A549 (cell line): ENCODE data around the gene BLMH.

ENCODE experiments used
- FOSL2 ChIP-seq, 2 experiments: fragments of 450-650 bp in 1 of 2; fragments of >200 bp in 1 of 2; sonication (Bioruptor Twin) in 1 of 2; formaldehyde crosslinking; IDR thresholded peaks; 2 replicates each; pipeline versions ENCODE4 v1.5.0 to v1.6.1; 2016 to 2020; ENCODE audit warnings: mild to moderate bottlenecking in 1 of 2, moderate library complexity in 1 of 2
- KDM1A ChIP-seq: fragments of 200-600 bp; sonication (generic); IDR thresholded peaks from 2 replicates; pipeline ENCODE4 v1.6.1; 2016; ENCODE audit warnings: low read depth, mild to moderate bottlenecking
- PHF8 ChIP-seq: fragments of 200-600 bp; sonication (generic); IDR thresholded peaks from 2 replicates; pipeline ENCODE4 v1.6.1; 2016; ENCODE audit warnings: low read depth, mild to moderate bottlenecking, antibody characterized with exemption, moderate library complexity, borderline replicate concordance
- POLR2A ChIP-seq: IDR thresholded peaks from 2 replicates; pipeline ENCODE4 v1.6.1; 2012; ENCODE audit warnings: mild to moderate bottlenecking, low read length
- SMC3 ChIP-seq: fragments of >200 bp; sonication (Bioruptor Twin); formaldehyde crosslinking; IDR thresholded peaks from 3 replicates; pipeline ENCODE4 v1.6.1; 2018; ENCODE audit warnings: inconsistent platforms
- TF ChIP-seq, protein P1 (sequence below): fragments of >200 bp; sonication (Bioruptor Twin); formaldehyde crosslinking; IDR thresholded peaks from 3 replicates; pipeline ENCODE4 v1.5.1; 2016
- TF ChIP-seq, protein P2 (sequence below): fragments of 200-600 bp; sonication (generic); IDR thresholded peaks from 2 replicates; pipeline ENCODE4 v1.6.1; 2016; ENCODE audit warnings: antibody characterized with exemption, mild to moderate bottlenecking, moderate library complexity

DNA sequence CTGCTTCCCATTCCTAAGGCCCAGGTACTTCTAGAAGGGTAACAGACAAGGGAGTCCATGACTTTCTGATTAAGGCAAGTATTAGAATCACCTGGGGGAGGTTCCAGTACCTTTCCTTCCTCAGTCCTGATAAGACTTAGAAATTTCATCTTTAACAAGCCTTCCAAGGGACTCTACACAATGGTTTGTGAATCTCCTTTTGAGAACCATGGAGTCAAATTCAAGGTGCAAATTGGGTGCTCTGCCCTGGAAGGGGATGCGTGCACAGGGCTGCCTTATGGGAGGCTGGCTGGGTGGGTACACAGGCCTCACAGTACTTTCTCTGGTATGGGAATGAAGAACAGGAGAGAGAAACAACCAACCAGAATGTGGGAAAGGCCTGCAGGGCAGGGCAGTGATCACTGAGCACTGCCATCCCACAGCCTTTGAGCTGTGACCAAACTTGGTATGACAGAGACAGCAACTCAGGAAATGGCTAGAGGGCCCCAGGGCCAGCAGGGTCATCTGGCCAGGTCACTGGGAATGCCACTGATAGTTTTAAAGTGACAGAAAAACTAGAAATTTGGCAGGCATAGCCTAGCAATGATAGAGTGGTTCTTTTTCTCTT is 45.8 kb upstream of the BLMH start:
- TF ChIP-seq, protein P1, sequence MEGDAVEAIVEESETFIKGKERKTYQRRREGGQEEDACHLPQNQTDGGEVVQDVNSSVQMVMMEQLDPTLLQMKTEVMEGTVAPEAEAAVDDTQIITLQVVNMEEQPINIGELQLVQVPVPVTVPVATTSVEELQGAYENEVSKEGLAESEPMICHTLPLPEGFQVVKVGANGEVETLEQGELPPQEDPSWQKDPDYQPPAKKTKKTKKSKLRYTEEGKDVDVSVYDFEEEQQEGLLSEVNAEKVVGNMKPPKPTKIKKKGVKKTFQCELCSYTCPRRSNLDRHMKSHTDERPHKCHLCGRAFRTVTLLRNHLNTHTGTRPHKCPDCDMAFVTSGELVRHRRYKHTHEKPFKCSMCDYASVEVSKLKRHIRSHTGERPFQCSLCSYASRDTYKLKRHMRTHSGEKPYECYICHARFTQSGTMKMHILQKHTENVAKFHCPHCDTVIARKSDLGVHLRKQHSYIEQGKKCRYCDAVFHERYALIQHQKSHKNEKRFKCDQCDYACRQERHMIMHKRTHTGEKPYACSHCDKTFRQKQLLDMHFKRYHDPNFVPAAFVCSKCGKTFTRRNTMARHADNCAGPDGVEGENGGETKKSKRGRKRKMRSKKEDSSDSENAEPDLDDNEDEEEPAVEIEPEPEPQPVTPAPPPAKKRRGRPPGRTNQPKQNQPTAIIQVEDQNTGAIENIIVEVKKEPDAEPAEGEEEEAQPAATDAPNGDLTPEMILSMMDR: no peak
- TF ChIP-seq POLR2A (no peak), PHF8 (no peak), SMC3 (no peak), KDM1A (no peak), FOSL2 (IDR thresholded peaks at IDR 0.05) (no peak), FOSL2 (CRISPR knock-in tag; IDR thresholded peaks at IDR 0.05) (no peak)
- TF ChIP-seq, protein P2, sequence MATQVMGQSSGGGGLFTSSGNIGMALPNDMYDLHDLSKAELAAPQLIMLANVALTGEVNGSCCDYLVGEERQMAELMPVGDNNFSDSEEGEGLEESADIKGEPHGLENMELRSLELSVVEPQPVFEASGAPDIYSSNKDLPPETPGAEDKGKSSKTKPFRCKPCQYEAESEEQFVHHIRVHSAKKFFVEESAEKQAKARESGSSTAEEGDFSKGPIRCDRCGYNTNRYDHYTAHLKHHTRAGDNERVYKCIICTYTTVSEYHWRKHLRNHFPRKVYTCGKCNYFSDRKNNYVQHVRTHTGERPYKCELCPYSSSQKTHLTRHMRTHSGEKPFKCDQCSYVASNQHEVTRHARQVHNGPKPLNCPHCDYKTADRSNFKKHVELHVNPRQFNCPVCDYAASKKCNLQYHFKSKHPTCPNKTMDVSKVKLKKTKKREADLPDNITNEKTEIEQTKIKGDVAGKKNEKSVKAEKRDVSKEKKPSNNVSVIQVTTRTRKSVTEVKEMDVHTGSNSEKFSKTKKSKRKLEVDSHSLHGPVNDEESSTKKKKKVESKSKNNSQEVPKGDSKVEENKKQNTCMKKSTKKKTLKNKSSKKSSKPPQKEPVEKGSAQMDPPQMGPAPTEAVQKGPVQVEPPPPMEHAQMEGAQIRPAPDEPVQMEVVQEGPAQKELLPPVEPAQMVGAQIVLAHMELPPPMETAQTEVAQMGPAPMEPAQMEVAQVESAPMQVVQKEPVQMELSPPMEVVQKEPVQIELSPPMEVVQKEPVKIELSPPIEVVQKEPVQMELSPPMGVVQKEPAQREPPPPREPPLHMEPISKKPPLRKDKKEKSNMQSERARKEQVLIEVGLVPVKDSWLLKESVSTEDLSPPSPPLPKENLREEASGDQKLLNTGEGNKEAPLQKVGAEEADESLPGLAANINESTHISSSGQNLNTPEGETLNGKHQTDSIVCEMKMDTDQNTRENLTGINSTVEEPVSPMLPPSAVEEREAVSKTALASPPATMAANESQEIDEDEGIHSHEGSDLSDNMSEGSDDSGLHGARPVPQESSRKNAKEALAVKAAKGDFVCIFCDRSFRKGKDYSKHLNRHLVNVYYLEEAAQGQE: no peak
